Effector memory CD4-positive, alpha-beta T cell (primary cell): ENCODE results near the gene GADL1.

Experiments used
- DNase-seq, 3 donors: peaks; one replicate each; pipeline ENCODE4 v3.0.0-alpha.2; 2020
- H3K27ac ChIP-seq: 2 replicates; pipeline ENCODE4 v1.7.0; 2013; ENCODE audit warnings: mild to moderate bottlenecking, low read length, moderate library complexity; ENCODE audit not compliant: insufficient read depth, poor library complexity, severe bottlenecking
- H3K27me3 ChIP-seq: replicated peaks from 2 replicates; pipeline ENCODE4 v1.7.0; 2013; ENCODE audit warnings: mild to moderate bottlenecking, low read length; ENCODE audit not compliant: insufficient read depth, control insufficient read depth, poor library complexity, severe bottlenecking
- H3K36me3 ChIP-seq: 2 replicates; pipeline ENCODE4 v1.7.0; 2013; ENCODE audit warnings: mild to moderate bottlenecking, low read length, moderate library complexity; ENCODE audit not compliant: control insufficient read depth, insufficient read depth
- H3K4me1 ChIP-seq: 2 replicates; pipeline ENCODE4 v1.7.0; 2013; ENCODE audit warnings: low read length, mild to moderate bottlenecking; ENCODE audit not compliant: control insufficient read depth, insufficient read depth, poor library complexity, severe bottlenecking
- H3K4me3 ChIP-seq: 2 replicates; pipeline ENCODE4 v1.7.0; 2013; ENCODE audit warnings: low read length, low read depth, mild to moderate bottlenecking; ENCODE audit not compliant: insufficient read depth, poor library complexity, severe bottlenecking
- H3K9me3 ChIP-seq: 2 replicates; pipeline ENCODE4 v1.7.0; 2013; ENCODE audit warnings: mild to moderate bottlenecking, low read length, moderate library complexity; ENCODE audit not compliant: control insufficient read depth

The GADL1 gene

GRCh38 chr3:30786365-30786764 is 108.1 kb downstream of the GADL1 start:
- H3K36me3 ChIP-seq: no peaks in the 10 kb centered on the region
- H3K9me3 ChIP-seq: no peaks in the 10 kb centered on the region
- H3K4me3 ChIP-seq: no peak overlapping the region
- no peak for DNase-seq
- H3K27me3 ChIP-seq: no peaks in the 10 kb centered on the region
- H3K4me1 ChIP-seq: no peaks in the 10 kb centered on the region
- no peak overlapping the region for H3K27ac ChIP-seq

GRCh38 chr3:30779686-30780287 is 114.7 kb downstream of the GADL1 start:
- H3K9me3 ChIP-seq: no peaks in the 10 kb centered on the region
- no peak for DNase-seq
- H3K27ac ChIP-seq: no peak overlapping the region
- no peak overlapping the region for H3K4me3 ChIP-seq
- no peaks in the 10 kb centered on the region for H3K4me1 ChIP-seq
- H3K27me3 ChIP-seq: no peaks in the 10 kb centered on the region
- H3K36me3 ChIP-seq: no peaks in the 10 kb centered on the region

DNA sequence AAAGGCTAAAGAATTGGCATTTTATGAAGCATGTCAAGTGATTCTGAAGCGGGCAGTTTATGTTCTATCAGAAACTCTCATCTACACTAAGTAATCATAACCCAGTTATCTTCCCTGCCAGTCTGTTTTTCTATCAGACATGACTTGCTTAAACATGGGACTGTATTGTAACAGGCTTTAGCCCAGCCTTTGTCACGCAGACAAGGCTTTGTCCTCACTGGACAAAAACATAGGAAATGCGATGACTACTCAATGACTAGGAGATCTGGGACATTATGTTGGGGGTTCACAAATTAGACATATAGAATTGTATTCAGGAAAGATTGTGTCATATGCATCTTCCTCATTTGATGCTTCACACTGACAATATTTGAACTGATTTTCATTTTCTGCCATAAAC is 115.5 kb downstream of the GADL1 start:
- H3K4me1 ChIP-seq: no peaks in the 10 kb centered on the region
- H3K27ac ChIP-seq: no peak overlapping the region
- no peaks in the 10 kb centered on the region for H3K27me3 ChIP-seq
- H3K36me3 ChIP-seq: no peaks in the 10 kb centered on the region
- no peak for DNase-seq
- H3K9me3 ChIP-seq: no peaks in the 10 kb centered on the region
- no peak overlapping the region for H3K4me3 ChIP-seq

GRCh38 chr3:30777426-30778113 is 116.9 kb downstream of the GADL1 start:
- Histone ChIP-seq H3K27me3 (no peaks in the 10 kb centered on the region), H3K4me3 (no peak overlapping the region), H3K4me1 (no peaks in the 10 kb centered on the region), H3K27ac (no peak overlapping the region), H3K9me3 (no peaks in the 10 kb centered on the region), H3K36me3 (no peaks in the 10 kb centered on the region)
- DNase-seq: no peak

GRCh38 chr3:30776186-30776815 is 118.2 kb downstream of the GADL1 start:
- Histone ChIP-seq H3K4me3 (no peak overlapping the region), H3K9me3 (no peaks in the 10 kb centered on the region), H3K27me3 (no peaks in the 10 kb centered on the region), H3K27ac (no peak overlapping the region), H3K36me3 (no peaks in the 10 kb centered on the region), H3K4me1 (no peaks in the 10 kb centered on the region)
- no peak for DNase-seq

DNA sequence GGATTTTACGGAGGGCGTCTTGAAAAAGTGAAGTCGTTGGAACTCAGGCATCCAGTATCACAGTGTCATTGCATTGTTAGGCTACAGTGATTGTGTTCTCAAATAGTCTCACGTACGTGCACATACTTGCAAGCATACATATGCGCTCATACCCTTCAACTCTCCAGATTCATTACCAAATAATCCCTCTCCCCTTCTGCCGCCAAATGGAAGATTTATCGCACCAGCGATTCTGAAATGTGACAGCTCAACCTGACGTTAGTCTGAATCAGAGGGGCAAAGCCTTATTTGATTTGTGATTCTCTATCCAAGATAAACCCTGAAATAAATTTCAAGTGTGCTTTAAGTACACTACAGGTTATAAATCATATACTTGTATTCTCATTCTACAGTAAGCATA is 119.4 kb downstream of the GADL1 start:
- DNase-seq: no peak
- H3K27me3 ChIP-seq: no peaks in the 10 kb centered on the region
- no peaks in the 10 kb centered on the region for H3K9me3 ChIP-seq
- H3K4me3 ChIP-seq: no peak overlapping the region
- H3K36me3 ChIP-seq: no peaks in the 10 kb centered on the region
- no peak overlapping the region for H3K27ac ChIP-seq
- H3K4me1 ChIP-seq: no peaks in the 10 kb centered on the region

DNA sequence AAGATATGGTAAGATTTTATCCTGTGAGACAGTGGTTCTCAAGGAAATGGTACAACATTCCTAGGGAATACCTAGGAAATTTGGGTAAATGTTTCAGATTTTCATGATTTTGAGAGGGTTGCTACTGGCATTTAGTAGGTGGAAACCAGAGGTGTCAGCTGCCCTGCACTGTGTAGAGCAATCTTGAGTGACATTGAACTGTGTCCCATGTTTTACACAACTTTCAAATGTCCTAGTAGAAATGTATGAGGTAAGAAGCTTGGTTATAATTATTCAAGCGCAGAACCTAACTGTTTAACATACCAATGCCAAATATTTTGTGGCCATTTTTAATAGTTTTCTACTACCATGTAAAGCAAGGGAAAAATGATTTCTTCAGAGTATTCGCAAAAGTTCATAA is 120.4 kb downstream of the GADL1 start:
- H3K27me3 ChIP-seq: no peaks in the 10 kb centered on the region
- H3K4me3 ChIP-seq: no peak overlapping the region
- H3K27ac ChIP-seq: no peak overlapping the region
- DNase-seq: no peak
- H3K4me1 ChIP-seq: no peaks in the 10 kb centered on the region
- H3K36me3 ChIP-seq: no peaks in the 10 kb centered on the region
- no peaks in the 10 kb centered on the region for H3K9me3 ChIP-seq

DNA sequence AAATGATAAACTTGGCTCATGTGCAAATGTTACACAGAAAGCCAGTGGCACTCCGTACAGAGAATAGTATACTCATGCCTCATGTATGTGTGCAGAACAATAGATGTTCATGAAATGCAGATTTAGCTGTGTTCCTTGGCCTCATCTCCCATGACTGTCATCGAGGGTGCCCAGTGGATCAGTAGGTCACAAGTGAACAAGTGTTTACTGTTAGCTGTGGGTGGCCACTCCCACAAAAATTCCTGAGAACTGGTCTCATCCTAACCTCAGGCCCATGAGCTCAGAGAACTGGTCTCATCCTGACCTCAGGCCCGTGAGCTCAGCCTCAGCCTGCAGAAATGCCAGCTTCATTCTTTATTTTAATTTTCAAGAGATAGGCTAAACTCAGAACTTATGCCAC is 124.1 kb downstream of the GADL1 start:
- Histone ChIP-seq H3K4me1 (no peaks in the 10 kb centered on the region), H3K27ac (no peak overlapping the region), H3K9me3 (no peaks in the 10 kb centered on the region), H3K4me3 (no peak overlapping the region), H3K36me3 (no peaks in the 10 kb centered on the region), H3K27me3 (no peaks in the 10 kb centered on the region)
- DNase-seq: no peak

DNA sequence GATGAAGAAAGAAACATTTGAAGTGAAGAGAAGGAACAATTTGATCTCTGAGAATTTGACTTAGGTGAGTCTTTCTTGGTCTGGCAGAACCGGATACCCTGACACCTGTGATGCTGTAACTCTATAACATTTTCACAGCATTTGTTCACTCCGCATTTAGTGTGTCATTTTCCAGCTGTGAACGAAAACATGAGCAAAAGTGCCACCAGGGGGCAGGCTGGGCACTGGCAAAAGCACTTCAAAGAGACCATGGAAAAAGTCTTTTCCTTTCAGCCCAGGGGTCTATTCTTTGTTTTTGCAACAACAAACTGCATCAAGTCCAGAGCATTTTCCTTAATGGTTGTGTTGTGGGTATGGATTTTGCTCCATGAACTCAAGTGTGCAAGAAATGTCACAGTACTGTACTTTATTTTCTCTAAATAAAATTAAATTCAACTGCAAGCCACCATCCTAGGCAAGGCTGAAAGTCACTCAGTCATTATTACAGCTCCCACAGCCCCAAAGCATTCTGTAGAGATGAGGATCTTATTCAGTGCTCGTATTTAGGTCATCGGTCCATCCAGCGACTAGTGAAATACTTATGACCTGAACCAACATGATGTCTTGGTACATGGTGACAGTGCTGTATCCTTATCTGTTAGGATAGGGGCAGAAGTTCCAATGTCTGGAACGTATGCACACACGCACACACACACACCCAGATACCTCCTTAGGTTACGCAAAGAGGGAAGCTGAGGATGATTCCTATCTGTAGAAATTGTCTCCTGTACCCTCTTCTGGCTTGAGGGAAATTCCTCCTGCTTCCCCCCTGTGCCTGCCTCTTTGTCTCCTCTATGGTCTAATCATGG is 125.5 kb downstream of the GADL1 start:
- H3K36me3 ChIP-seq: no peaks in the 10 kb centered on the region
- peak; percentile 26 to 52 (median 33) for DNase-seq
- H3K4me1 ChIP-seq: no peaks in the 10 kb centered on the region
- H3K4me3 ChIP-seq: no peak overlapping the region
- no peaks in the 10 kb centered on the region for H3K9me3 ChIP-seq
- H3K27me3 ChIP-seq: no peaks in the 10 kb centered on the region
- H3K27ac ChIP-seq: no peak overlapping the region

DNA sequence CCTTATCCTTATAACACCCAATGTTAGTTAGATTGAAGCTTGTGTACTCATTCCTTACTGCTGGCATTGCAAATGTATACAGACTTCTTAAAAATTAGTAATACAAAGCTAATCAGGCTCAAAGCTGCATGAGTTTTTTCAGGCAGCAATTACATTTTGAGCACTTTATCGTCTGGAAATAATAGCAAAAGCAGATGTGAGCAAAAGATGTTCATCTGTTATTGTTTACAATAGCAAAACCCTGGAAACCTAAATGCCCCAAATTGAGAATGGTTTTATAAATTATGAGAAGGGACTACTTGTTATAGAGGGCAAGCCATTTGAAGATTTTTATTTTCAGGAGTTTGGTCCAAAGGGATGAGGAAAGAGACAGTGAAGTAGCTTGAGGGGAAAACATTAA is 126.4 kb downstream of the GADL1 start:
- DNase-seq: no peak
- no peaks in the 10 kb centered on the region for H3K27me3 ChIP-seq
- H3K9me3 ChIP-seq: no peaks in the 10 kb centered on the region
- H3K36me3 ChIP-seq: no peaks in the 10 kb centered on the region
- no peaks in the 10 kb centered on the region for H3K4me1 ChIP-seq
- H3K27ac ChIP-seq: no peak overlapping the region
- no peak overlapping the region for H3K4me3 ChIP-seq
